Stimulated activated CD8-positive, alpha-beta memory T cell treated with anti-CD3 and anti-CD28 coated beads, Interleukin-7, amount 100 ng/mL, for 1 hour (primary cell): ENCODE measurements around the gene RSRC1.
"Not testable (repeated sequence)": the region's sequence is repeated elsewhere in the genome, so short reads cannot be mapped to it uniquely, and the experiment has no call there.

Source experiments
- DNase-seq, 2 donors: peaks; one replicate each; pipeline ENCODE4 v3.0.0-alpha.2; 2020; ENCODE audit warnings: low read depth in 2 of 2

The RSRC1 gene

DNA sequence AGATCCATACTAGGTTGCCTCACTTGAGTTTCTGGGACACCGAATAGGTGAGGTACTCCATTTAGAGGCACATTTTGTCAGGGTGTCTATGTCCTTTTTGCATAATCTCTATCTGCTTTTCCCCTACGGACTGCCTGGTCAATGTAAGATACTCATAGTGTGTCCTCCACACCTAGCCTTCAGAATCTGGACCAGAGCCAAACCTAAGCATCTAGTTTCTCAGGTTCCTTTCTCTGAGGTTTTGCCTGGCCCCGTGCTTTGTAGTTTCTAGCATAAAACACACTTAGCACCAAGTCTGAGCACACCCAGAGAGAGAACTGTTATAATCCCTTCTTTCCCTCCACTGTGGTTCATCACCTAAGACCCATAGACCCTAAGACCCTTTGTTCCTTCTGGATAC lies 355.2 kb downstream of the RSRC1 start:
- no peak for DNase-seq

DNA sequence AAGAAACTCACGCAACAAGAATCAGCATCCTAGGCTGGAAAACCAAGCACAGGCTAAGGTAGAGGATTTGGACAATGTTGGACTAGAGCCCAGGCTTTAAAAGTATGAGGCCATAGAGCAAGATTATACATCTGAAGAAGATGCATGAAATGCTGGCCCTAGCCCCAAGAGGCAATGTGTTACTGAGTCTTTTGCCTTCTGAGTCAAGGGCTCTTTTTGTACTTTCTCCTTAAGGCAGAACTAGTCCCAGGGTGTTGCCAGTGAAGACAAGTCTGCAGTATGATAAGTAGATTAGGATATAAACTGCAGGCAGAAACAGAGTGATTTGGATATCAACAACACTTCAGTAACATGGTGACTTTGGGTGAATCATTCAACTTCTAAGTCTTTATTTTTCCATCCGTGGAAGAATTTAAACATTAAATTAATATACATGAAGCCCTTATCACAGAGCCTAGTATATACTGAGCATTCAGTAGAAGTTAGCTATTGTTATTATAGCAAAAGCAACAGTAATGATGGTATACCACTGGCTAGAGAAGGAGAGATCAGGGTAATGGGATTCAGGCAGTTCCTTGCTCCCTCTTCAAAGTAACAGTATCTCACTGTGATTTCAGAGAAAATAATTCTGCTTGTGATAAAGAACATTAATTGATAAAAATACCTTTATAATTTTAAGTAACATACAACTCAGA lies 361.2 kb downstream of the RSRC1 start:
- no peak for DNase-seq

DNA sequence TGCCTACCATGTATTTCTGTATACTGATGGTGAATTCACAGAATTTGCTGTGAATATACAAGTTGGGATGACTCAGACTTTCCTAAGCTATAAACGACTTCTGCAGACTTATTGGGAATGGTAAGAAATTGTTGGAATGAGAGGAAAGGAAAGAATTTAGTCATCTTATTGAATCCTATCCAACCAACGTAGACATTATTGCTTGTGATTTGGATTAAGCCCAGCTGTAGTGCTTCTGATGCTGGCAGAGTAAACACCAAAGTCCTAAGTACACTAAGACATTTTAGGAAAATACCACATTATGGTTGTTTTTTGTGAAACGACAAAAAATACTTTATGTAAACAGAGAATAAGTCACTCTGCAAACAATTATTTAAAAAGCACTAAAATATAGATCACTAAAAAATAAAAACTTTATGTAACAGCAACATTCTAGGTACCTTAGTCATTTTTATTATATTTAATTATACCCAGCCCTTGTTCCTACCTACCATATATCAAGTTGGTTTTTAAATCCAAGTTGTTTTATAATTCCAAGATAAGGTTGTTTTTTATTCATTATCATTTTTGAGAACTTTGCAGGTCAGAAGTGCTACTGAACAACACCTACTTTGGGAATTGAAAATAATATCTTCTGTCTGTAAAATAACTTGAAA lies 361.9 kb downstream of the RSRC1 start:
- DNase-seq = no peak

DNA sequence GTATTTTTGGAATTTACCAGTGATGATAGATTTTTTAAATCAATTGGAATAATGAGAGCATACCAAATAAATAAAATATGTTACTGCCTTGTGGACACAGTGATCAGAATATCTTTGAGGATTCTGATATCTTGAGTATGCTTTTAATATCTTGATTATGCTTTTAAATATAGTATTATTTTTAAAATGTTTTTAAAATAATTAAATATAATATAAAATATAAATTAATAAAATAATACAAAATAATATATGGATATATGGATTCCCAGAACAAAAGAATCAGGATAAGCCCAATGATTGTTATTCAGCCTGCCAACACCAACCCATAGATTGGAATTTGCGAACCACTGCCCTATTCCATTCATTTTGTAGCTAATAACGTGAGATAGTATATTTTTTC lies 369.2 kb downstream of the RSRC1 start:
- no peak for DNase-seq

DNA sequence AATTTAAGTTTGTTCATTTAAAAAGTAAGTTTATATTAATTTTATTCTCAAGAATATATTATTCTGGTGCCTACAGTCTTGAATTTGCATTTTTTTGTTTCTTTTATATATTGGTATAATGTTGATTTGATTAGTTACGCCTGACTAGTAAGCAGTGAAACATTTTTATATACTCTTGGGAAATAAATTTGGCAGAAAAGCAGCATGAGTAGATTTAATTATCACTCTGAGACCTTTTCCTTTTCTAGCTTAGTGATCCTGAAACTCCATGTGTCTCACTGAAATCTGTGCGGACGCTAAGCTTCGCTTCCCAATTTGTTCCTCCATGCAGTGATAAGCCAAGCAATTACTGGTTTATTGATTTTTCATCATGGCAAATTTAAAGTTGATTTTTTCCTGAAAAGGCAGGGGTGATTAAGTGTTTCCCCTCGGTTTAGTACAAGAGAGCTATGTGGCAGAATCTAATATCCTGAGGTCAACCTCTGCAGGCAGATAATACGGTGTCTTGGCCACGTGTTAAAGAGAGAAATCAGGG lies 373.9 kb downstream of the RSRC1 start:
- no peak for DNase-seq

DNA sequence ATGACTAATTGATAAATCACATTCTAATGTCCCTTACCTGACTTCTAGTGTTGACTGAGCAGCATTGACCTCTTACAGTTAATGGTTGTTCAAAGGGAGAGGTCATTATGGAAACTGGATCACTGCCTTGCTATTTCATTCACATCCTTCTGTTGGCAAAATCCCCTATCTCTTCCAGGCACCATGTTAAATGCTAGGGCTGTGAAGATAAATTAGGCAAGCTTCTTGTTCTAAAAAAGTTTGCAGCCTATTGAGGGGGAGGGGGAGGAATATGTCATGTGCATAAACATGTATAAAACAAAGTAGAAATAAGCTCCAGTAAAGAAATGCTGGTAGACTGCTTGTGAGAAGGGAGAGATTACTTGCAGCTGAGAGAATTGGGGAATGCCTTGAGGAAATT lies 376.3 kb downstream of the RSRC1 start:
- no peak for DNase-seq

DNA sequence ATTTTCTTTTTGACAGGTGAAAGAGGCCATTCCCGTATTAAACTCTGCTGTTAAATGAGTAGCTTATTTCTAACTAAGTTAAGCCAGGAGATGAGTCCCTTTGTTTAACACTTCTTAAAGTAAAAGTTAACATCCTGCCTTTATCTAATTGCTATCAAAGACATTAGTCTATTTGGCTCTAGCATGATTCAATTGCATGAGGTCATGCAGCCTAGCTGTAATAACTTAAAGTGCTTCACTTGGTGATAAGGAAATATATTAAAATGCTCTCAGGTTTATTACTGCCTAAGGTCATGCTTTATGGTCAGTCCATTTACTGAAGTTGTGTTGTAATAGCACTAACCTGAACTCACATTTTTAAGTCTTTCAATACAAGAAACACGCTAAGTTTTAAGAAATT lies 378.8 kb downstream of the RSRC1 start:
- DNase-seq = no peak

DNA sequence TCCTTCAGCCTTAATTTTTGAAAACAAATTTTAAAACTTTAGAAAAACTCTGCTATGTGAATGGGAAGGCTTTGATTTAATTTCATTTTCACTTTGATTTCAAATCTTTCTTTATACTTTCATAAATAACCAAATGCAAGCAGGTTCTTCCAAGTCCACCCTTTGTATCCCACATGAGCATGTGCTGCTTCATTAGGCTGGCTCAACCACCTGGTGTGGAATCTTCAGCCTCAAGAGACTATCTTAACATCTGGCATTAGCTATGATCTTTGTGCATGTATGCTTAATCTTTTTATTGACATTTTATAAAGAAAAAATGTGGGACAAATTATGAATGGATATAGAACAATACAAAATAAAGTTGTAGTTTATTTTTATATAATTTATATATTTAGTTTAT lies 379.3 kb downstream of the RSRC1 start:
- DNase-seq = no peak

DNA sequence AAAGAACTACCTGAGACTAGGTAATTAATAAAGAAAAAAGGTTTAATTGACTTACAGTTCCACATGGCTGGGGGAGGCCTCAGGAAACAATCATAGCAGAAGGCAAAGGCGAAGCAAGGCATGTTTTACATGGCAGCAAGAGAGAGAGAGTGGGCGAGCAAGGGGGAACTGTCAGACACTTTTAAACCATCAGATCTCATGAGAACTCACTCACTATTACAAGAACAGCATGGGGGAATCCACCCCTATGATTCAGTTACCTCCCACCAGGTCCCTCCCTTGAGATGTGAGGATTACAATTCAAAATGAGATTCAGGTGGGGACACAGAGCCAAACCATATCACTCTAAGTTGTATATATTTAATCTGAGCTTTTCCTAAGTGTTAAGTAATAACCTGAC lies 382.1 kb downstream of the RSRC1 start:
- no peak for DNase-seq

DNA sequence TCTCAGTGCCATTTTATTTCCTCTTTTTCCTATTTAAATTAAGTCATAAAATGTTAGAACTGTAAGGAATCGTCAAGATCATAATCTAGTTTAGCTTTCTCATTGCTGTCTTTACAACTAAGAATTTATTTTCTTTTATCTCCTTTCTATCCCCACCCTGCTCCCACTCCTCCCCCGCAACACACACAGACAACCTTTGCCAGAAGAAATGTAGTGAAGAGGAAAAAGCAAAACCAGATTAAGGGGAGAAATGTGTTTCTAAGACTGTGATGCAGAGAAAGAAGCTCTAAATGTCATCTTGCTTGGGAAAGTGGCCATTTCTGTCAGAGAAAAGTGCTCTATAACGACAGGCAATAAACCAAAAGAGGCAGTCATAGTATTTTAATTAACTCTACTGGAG lies 382.8 kb downstream of the RSRC1 start:
- no peak for DNase-seq

DNA sequence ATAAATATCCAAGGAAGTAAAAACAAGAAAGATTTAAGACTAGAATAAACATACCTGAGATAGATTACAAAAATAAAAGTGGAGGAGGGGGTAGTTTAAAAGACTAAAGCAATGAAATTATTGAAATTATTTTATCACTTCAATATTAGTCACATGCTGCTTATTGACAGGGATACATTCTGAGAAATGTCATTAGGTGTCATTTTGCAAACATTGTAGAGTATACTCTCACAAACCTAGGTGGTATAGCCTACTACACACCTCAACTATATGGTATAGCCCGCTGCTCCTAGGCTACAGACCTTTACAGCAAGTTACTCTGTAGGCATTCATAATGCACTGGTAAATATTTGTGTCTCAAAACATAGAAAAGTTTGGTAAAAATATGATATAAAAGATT lies 384.0 kb downstream of the RSRC1 start:
- no peak for DNase-seq

DNA sequence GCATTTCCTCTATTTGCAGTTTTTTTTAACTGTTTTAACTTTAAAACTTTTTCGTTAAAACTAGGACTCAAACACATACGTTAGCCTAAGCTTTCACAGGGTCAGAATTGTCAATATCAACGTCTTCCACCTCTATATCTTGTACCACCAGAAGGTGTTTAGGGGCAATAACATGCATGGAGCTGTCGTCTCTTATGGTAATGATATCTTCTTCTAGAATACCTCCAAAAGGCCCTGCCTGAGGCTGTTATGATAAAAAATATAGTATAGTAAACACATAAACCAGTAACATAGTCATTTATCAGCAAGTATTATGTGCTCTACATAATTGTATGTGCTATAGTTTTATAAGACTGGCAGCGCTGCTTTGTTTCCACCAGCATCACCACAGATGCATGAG lies 384.8 kb downstream of the RSRC1 start:
- DNase-seq = no peak

DNA sequence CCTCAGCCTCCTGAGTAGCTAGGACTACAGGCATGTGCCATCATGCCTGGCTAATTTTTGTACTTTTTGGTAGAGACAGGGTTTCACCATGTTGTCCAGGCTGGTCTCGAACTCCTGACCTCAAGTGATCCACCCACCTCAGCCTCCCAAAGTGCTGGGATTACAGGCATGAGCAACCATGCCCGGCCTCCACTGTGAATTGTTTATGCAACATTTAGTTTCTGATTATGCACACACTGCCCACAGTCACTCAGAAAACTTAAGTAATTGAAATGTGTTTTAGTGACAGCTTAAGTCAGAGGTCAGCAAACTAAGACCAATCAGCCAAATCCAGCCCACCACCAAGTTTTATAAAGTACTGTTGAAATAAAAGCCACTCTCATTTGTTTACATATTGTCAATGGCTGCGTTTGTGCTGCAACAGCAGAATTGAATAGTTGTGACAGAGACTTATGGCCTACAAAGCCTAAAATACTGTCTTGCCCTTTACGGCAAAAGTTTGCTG lies 385.6 kb downstream of the RSRC1 start:
- not testable (repeated sequence) for DNase-seq

DNA sequence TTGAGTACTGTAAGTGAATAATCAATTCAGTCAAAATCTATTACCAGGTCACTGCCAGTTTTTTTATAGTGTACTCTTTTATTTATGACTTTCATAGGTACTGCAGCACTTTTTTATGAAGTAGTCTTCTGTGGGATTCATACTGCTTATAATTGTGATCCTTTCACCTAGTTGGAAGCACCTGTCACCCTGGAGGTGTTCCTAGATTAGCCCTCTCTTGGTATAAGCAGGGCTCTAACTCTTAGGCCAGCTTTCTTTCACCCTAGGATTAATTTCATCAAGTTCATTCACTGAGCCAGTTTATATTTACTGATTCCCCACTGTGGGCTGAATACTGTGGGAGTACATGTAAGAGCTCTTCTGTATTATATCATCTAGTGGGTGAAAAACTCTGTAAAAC lies 395.2 kb downstream of the RSRC1 start:
- no peak for DNase-seq

DNA sequence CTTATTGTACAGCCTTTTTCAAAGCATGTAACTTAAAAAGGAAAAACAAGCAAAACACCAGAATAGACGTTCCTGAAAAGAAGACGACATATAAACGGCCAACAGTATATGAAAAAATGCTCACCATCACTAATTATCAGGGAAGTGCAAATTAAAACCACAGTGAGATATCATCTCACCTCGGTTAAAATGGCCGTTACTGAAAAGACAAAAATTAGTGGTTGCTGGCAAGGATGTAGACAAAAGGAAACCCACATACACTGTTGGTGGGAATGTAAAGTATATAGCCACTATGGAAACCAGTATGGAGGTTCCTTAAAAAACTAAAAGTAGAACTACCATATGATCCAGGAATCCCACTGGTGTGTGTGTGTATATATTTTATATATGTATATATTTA lies 396.6 kb downstream of the RSRC1 start:
- DNase-seq = no peak

DNA sequence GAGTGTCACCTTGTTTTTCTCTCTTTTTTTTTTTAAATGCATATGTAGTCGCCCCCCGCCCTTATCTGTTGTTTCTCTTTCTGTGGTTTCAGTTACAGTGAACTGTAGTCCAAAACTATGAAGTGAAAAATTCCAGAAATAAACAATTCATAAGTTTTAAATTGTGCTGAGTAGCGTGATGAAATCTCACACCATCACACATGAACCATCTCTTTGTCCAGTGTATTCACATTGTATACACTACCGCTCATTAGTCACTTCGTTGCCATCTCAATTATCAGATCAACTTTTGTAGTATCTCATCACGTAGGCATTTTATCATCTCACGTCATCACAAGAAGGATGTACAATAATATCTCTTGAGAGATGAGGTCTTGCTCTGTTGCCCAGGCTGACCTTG lies 398.6 kb downstream of the RSRC1 start:
- no peak for DNase-seq

DNA sequence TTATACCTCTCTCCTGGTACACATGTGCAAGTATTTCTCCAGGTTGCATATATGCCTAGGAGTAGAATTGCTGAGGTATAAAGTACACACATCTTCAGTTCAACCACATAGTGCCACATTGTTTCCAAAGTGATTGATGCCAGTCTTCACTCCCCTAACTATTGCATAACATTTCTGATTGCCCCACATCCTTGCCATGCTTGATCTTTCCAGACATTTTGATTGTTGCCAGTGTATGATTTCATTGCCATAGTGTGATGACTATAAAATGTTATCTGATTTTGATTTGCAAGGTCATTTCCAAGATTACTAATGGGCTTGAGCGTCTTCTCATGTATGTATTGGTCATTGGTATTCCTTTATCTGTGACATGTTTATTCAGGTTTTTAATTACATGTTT lies 400.0 kb downstream of the RSRC1 start:
- no peak for DNase-seq

DNA sequence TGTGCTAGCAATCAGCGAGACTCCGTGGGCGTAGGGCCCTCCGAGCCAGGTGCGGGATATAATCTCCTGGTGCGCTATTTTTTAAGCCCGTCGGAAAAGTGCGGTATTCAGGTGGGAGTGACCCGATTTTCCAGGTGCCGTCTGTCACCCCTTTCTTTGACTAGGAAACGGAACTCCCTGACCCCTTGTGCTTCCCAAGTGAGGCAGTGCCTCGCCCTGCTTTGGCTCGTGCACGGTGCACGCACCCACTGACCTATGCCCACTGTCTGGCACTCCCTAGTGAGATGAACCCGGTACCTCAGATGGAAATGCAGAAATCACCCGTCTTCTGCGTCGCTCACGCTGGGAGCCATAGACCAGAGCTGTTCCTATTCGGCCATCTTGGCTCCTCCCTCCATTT lies 406.8 kb downstream of the RSRC1 start:
- DNase-seq = not testable (repeated sequence)

DNA sequence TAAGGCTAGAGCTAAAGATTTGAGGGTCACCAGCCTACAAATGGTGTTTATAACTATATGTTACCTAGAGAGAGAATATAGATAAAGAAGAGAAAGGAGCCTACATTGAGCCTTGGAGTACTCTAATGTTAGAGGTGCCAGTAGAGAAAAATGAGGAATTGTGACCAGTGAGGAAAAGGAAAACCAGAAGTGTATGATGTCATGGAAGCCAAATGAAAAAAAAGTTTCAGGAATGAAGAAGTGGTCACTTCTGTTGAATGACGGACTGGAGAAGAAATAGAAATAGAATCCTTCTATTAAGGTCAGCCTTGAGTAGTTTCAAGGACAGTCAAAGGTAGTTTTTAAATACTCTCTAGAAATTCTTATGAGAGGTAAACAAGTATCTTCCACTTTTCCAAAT lies 409.9 kb downstream of the RSRC1 start:
- DNase-seq = no peak

DNA sequence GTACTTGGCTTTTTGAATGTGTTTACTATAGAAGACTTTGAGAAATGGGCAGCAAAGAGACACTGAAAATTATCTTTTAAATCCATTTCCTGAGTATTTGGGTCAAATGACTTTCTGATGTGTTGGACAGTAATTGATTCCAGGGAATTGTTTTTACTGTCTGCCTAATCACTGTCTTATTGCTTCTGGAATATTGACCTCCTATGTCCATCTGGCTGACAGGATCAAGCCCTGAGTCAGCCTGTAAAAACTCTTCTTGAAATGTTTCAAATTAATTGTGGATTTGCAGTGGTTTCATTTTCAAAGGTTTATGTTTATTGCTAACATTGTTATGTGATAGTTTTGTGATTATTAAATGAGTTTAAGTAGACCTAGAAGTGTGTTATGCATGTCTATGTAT lies 410.5 kb downstream of the RSRC1 start:
- DNase-seq = no peak

DNA sequence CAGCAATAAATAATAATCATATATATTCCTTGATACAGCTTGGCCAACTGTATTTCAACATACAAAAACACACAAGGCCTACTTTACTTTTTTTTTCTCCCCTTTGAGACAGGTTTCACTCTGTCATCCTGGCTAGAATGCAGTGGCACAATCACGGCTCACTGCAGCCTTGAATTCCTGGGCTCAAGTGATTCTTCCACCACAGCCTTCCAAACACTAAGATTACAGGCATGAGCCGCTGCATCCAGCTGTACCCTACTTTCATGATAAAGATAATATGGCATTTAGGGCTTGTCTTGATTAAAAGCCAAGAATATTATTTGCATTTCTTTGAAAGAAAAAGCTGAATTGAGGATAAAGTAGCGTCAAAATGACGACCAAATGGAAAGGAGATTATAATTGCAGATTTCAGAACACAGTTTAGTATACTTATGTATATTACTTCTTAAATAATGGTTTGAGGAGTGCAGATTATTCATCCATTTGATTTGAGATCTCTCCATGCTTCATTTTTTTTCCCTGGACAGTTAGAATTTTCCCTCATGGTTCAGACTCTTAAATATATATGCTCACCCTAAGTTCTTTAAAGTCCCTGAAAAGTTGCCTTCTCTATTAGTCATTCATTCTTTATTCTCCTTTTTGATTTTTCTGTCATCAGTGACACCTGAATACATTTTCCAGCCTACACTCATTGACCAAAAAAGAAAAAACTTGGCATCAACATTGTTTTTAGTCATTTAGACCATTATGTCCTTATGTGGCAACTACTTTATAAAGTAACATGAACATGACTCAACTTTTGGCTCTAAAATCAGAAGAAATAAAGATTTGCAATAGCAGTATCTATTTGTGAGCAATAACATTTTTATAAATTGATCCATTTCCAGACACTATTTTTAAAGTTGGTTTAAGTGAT lies 412.6 kb downstream of the RSRC1 start:
- no peak for DNase-seq

DNA sequence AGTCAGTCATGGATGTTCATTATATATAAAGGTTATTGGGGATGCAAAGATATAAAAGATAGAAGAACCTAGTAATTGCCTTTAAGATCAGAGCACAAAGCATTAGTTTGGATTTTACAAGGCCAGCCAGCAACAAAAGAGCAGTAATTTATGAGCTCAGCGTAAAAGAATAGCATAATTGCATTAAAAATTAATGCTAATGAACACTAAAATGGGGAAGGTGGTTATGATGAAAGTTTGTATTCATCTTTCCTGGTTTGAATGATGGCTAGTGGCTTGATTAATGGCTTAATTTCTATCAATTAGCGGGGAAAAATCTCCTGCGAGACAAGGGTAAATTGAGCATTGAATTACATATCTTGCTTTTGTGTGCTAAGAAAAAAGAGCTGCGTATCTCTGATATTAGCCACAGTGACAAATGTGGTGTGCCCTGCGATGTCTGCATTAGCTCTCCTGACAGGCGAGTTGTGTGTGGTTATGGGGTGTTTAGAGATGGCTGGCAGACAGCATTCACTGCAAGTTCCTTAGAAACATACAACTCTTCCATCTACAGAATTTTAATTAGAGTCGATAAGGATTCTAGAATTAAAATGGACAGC lies 418.3 kb downstream of the RSRC1 start:
- no peak for DNase-seq
